Hypothalamus (tissue), 51 donors: Measurements from ENCODE around the gene DBP.
"Not testable (repeated sequence)": the region's sequence is repeated elsewhere in the genome, so short reads cannot be mapped to it uniquely, and the experiment has no call there.

Experiments used
- DNase-seq, 51 donors: peaks; one replicate each; lab custom pipeline; 2025; lab: John Stamatoyannopoulos, UW

The DBP gene

GRCh38 chr19:48636859-48637448 is at the start of gene DBP:
TSS of gene DBP (minus strand) at chr19:48637379. CDS start at chr19:48636994, 385 bp downstream.
- DNase-seq = peak in 21 of 51 donors; percentile 34 to 79 (median 66)

GRCh38 chr19:48686637-48687036 is 49.5 kb upstream of the DBP start:
- DNase-seq = not testable (repeated sequence)

- peak in 1 of 51 donors; percentile 6 for DNase-seq
Observed at GRCh38 chr19:48686088-48686487, 48.9 kb upstream of the DBP start.

- DNase-seq = no peak
Observed at GRCh38 chr19:48685583-48685982, 48.4 kb upstream of the DBP start.

GRCh38 chr19:48683349-48683748 is 46.2 kb upstream of the DBP start:
- peak in 49 of 51 donors; percentile 8 to 85 (median 61) for DNase-seq

GRCh38 chr19:48681127-48681470 is 43.9 kb upstream of the DBP start:
- DNase-seq = peak in 3 of 51 donors; percentile 9 to 40 (median 33)

- no peak for DNase-seq
Observed at GRCh38 chr19:48680436-48681126, 43.4 kb upstream of the DBP start.

GRCh38 chr19:48680006-48680405 is 42.8 kb upstream of the DBP start:
- DNase-seq = not testable (repeated sequence)

GRCh38 chr19:48678201-48678600 is 41.0 kb upstream of the DBP start:
- no peak for DNase-seq

GRCh38 chr19:48676887-48677286 is 39.7 kb upstream of the DBP start:
- no peak for DNase-seq

- no peak for DNase-seq
Observed at GRCh38 chr19:48676487-48676886, 39.3 kb upstream of the DBP start.

GRCh38 chr19:48674921-48675824 is 38.0 kb upstream of the DBP start:
- DNase-seq = peak; percentile 12 to 89 (median 72)

- no peak for DNase-seq
Observed at GRCh38 chr19:48674216-48674809, 37.1 kb upstream of the DBP start.

- no peak for DNase-seq
Observed at GRCh38 chr19:48673436-48674100, 36.4 kb upstream of the DBP start.

- no peak for DNase-seq
Observed at GRCh38 chr19:48672994-48673393, 35.8 kb upstream of the DBP start, which contains the start of gene NTN5. TSS of gene NTN5 (minus strand) at chr19:48673017. CDS start at chr19:48670986, 2,031 bp downstream.

GRCh38 chr19:48671446-48671995 is 34.3 kb upstream of the DBP start:
- no peak for DNase-seq

GRCh38 chr19:48670699-48671445 is 33.7 kb upstream of the DBP start:
- no peak for DNase-seq

GRCh38 chr19:48669903-48670668 is 32.9 kb upstream of the DBP start:
- DNase-seq = no peak

- no peak for DNase-seq
Observed at GRCh38 chr19:48668761-48669160, 31.6 kb upstream of the DBP start.
